Thymus (tissue), 11 donors: ENCODE data around the gene ARHGAP10. TPM values are rescaled to one million over a fixed set of nuclear protein-coding genes. Genes with fewer than 3 reads are reported as not detected.

Source experiments
- DNase-seq, 9 donors: peaks; one replicate each; pipeline ENCODE4 v3.0.0-alpha.2; 2013; ENCODE audit warnings: low spot score in 9 of 9, low read depth in 6 of 9, missing footprints in 1 of 9
- H3K27ac ChIP-seq, 2 donors: one replicate each; pipeline ENCODE4 v1.5.1; 2013; ENCODE audit warnings: control low read depth in 1 of 2, low read depth in 1 of 2, low read length in 1 of 2, mild to moderate bottlenecking in 1 of 2, moderate library complexity in 1 of 2
- H3K27me3 ChIP-seq, 2 donors: one replicate each; pipeline ENCODE4 v1.5.1; 2013; ENCODE audit warnings: low read length in 1 of 2; ENCODE audit not compliant: control insufficient read depth in 2 of 2, insufficient read depth in 1 of 2
- H3K36me3 ChIP-seq, 2 donors: one replicate each; pipeline ENCODE4 v1.5.1; 2013; ENCODE audit warnings: low read length in 1 of 2, mild to moderate bottlenecking in 1 of 2, moderate library complexity in 1 of 2; ENCODE audit not compliant: control insufficient read depth in 2 of 2, insufficient read depth in 2 of 2
- H3K4me1 ChIP-seq, 2 donors: one replicate each; pipeline ENCODE4 v1.5.1; 2013; ENCODE audit warnings: low read length in 2 of 2; ENCODE audit not compliant: control insufficient read depth in 2 of 2, insufficient read depth in 2 of 2
- H3K4me3 ChIP-seq, 2 donors: one replicate each; pipeline ENCODE4 v1.5.1; 2013; ENCODE audit warnings: low read length in 2 of 2, control low read depth in 1 of 2, mild to moderate bottlenecking in 1 of 2
- H3K9me3 ChIP-seq, 2 donors: one replicate each; pipeline ENCODE4 v1.5.1; 2013; ENCODE audit warnings: low read length in 1 of 2, mild to moderate bottlenecking in 1 of 2; ENCODE audit not compliant: control insufficient read depth in 2 of 2, insufficient read depth in 1 of 2
- WGBS: extraction: QIAGEN DNeasy Blood & Tissue Kit; methylation state at CpG from one replicate; pipeline ENCODE4 v1.1.7; 2013; 5-methylcytosine and 5-hydroxymethylcytosine counted together
- polyA plus RNA-seq: library from polyadenylated mRNA; stranded (reverse); fragments of 200-250 nt; gene quantifications from one replicate; pipeline ENCODE4 v1.2.3, GENCODE V29; 2013
- total RNA-seq: library from RNA; stranded (reverse); fragments of 120-200 nt; gene quantifications from one replicate; pipeline ENCODE4 v1.2.4, GENCODE V29; 2013
- donor health status: healthy.

The ARHGAP10 gene
- total and polyA plus RNA-seq, 2 donors: 11.8 to 13.4 TPM

GRCh38 chr4:147924604-147925412 is 192.9 kb downstream of the ARHGAP10 start:
- H3K4me1 ChIP-seq: no peaks in the 10 kb centered on the region
- H3K36me3 ChIP-seq: no peaks in the 10 kb centered on the region
- no peak overlapping the region for H3K27ac ChIP-seq
- 52% methylated on average over 3 of the region's 3 CpGs for WGBS
- DNase-seq: peak in 3 of 9 donors; percentile 4 to 18 (median 4)
- no peak overlapping the region for H3K4me3 ChIP-seq
- no peaks in the 10 kb centered on the region for H3K9me3 ChIP-seq
- H3K27me3 ChIP-seq: no peaks in the 10 kb centered on the region

- Histone ChIP-seq H3K4me3 (no peak overlapping the region), H3K36me3 (no peaks in the 10 kb centered on the region), H3K9me3 (no peaks in the 10 kb centered on the region), H3K27me3 (no peaks in the 10 kb centered on the region), H3K4me1 (no peaks in the 10 kb centered on the region), H3K27ac (no peak overlapping the region)
- no peak for DNase-seq
- 97% methylated on average over 11 of the region's 11 CpGs for WGBS
Observed at GRCh38 chr4:147927377-147928137, 195.7 kb downstream of the ARHGAP10 start.

- H3K27me3 ChIP-seq: no peaks in the 10 kb centered on the region
- no peak overlapping the region for H3K27ac ChIP-seq
- no peaks in the 10 kb centered on the region for H3K4me1 ChIP-seq
- H3K4me3 ChIP-seq: no peak overlapping the region
- H3K36me3 ChIP-seq: no peaks in the 10 kb centered on the region
- WGBS: 97% methylated on average over 5 of the region's 5 CpGs
- H3K9me3 ChIP-seq: no peaks in the 10 kb centered on the region
- DNase-seq: no peak
Observed at GRCh38 chr4:147928400-147928799, 196.5 kb downstream of the ARHGAP10 start.

GRCh38 chr4:147929746-147930145 is 197.9 kb downstream of the ARHGAP10 start:
- Histone ChIP-seq H3K27ac (no peak overlapping the region), H3K4me3 (no peak overlapping the region), H3K27me3 (no peaks in the 10 kb centered on the region), H3K4me1 (no peaks in the 10 kb centered on the region), H3K36me3 (no peaks in the 10 kb centered on the region), H3K9me3 (no peaks in the 10 kb centered on the region)
- 100% methylated on average over 1 of the region's 1 CpG for WGBS
- DNase-seq: no peak

- no peaks in the 10 kb centered on the region for H3K36me3 ChIP-seq
- 96% methylated on average over 4 of the region's 4 CpGs for WGBS
- no peak overlapping the region for H3K4me3 ChIP-seq
- no peaks in the 10 kb centered on the region for H3K4me1 ChIP-seq
- H3K27me3 ChIP-seq: no peaks in the 10 kb centered on the region
- H3K27ac ChIP-seq: no peak overlapping the region
- no peak for DNase-seq
- H3K9me3 ChIP-seq: no peaks in the 10 kb centered on the region
Observed at GRCh38 chr4:147933316-147933715, 201.4 kb downstream of the ARHGAP10 start.

GRCh38 chr4:147933779-147934178 is 201.9 kb downstream of the ARHGAP10 start:
- Histone ChIP-seq H3K27me3 (no peaks in the 10 kb centered on the region), H3K9me3 (no peaks in the 10 kb centered on the region), H3K27ac (no peak overlapping the region), H3K4me1 (no peaks in the 10 kb centered on the region), H3K36me3 (no peaks in the 10 kb centered on the region), H3K4me3 (no peak overlapping the region)
- WGBS: 98% methylated on average over 3 of the region's 3 CpGs
- DNase-seq: no peak

DNA sequence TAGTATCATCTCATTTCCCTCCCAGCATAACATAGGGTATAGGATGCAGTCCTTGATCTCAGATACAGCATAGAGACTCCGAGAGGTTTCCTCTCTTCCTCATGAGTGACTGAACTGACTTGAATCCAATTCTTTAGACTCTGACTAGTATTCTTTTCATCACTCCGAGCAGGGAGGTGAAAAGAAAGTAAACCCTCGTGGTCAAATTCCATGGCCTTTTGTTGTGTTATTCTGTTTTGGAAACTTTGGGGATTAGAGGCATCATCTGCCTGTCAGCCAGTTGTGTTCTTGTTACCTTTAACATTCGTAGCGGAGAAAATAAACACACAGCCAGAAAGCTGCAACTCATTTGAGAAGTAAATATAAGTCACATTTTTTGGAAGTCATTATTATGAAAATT is 206.6 kb downstream of the ARHGAP10 start:
- Histone ChIP-seq H3K36me3 (no peaks in the 10 kb centered on the region), H3K27ac (no peak overlapping the region), H3K4me3 (no peak overlapping the region), H3K27me3 (no peaks in the 10 kb centered on the region), H3K4me1 (no peaks in the 10 kb centered on the region), H3K9me3 (no peaks in the 10 kb centered on the region)
- WGBS: 97% methylated on average over 5 of the region's 5 CpGs
- no peak for DNase-seq

- 82% methylated on average over 4 of the region's 4 CpGs for WGBS
- H3K4me3 ChIP-seq: no peak overlapping the region
- DNase-seq: no peak
Observed at GRCh38 chr4:147940171-147940570, 208.3 kb downstream of the ARHGAP10 start.

GRCh38 chr4:147941373-147941772 is 209.5 kb downstream of the ARHGAP10 start:
- WGBS: 96% methylated on average over 2 of the region's 2 CpGs
- H3K36me3 ChIP-seq: no peaks in the 10 kb centered on the region
- no peak overlapping the region for H3K4me3 ChIP-seq
- no peaks in the 10 kb centered on the region for H3K27me3 ChIP-seq
- no peaks in the 10 kb centered on the region for H3K9me3 ChIP-seq
- DNase-seq: no peak
- no peaks in the 10 kb centered on the region for H3K4me1 ChIP-seq
- no peak overlapping the region for H3K27ac ChIP-seq

More at GRCh38 chr4:147940171-147940570, 208.3 kb downstream of the ARHGAP10 start:
- H3K27ac ChIP-seq: no peak overlapping the region
- no peaks in the 10 kb centered on the region for H3K36me3 ChIP-seq
- H3K27me3 ChIP-seq: no peaks in the 10 kb centered on the region
- H3K4me1 ChIP-seq: no peaks in the 10 kb centered on the region
- no peaks in the 10 kb centered on the region for H3K9me3 ChIP-seq
